Right renal pelvis (tissue), 4 donors: ENCODE measurements around the gene TP53I13. TPM values are rescaled to one million over a fixed set of nuclear protein-coding genes. Genes with fewer than 3 reads are reported as not detected.
"Not testable (repeated sequence)": the region's sequence is repeated elsewhere in the genome, so short reads cannot be mapped to it uniquely, and the experiment has no call there.

Source experiments
- DNase-seq, 4 donors: peaks; one replicate each; pipeline ENCODE4 v3.0.0-alpha.2; 2013; ENCODE audit warnings: low read depth in 4 of 4, low spot score in 3 of 4, missing footprints in 1 of 4
- polyA plus RNA-seq, 4 donors: library from polyadenylated mRNA; unstranded; fragments of 120-200 nt; gene quantifications; one replicate each; pipeline ENCODE4 v1.2.1, GENCODE V29; 2013; ENCODE audit not compliant: insufficient read length in 4 of 4

Gene TP53I13
- 10 to 100 TPM; 30.8 to 50.8 (median 31.4) TPM for polyA plus RNA-seq

GRCh38 chr17:29568331-29569244, at the start of gene TP53I13:
TP53I13 (plus strand) TSS chr17:29568701; CDS start chr17:29568759, 58 bp downstream.
- DNase-seq, result peak in 2 of 4 donors; percentile 67 to 73

GRCh38 chr17:29524692-29525091, 43.8 kb upstream of the TP53I13 start:
- DNase-seq, result no peak

GRCh38 chr17:29526322-29526721, 42.2 kb upstream of the TP53I13 start:
- no peak for DNase-seq

GRCh38 chr17:29533976-29534375, 34.5 kb upstream of the TP53I13 start:
- DNase-seq, result no peak

- DNase-seq, result no peak
Observed at GRCh38 chr17:29544066-29544465, 24.4 kb upstream of the TP53I13 start.

GRCh38 chr17:29546085-29546484, 22.4 kb upstream of the TP53I13 start:
- no peak for DNase-seq

GRCh38 chr17:29546830-29547229, 21.7 kb upstream of the TP53I13 start:
- no peak for DNase-seq

GRCh38 chr17:29549177-29549923, 19.2 kb upstream of the TP53I13 start:
- no peak for DNase-seq

- DNase-seq, result no peak
Observed at GRCh38 chr17:29555840-29556239, 12.7 kb upstream of the TP53I13 start.

- DNase-seq, result no peak
Observed at GRCh38 chr17:29557085-29557738, 11.3 kb upstream of the TP53I13 start.

- DNase-seq, result no peak
Observed at GRCh38 chr17:29557739-29558116, 10.8 kb upstream of the TP53I13 start.

- not testable (repeated sequence) for DNase-seq
Observed at GRCh38 chr17:29558139-29558538, 10.4 kb upstream of the TP53I13 start.

- DNase-seq, result no peak
Observed at GRCh38 chr17:29559640-29560039, 8.9 kb upstream of the TP53I13 start.

GRCh38 chr17:29560316-29560715, 8.2 kb upstream of the TP53I13 start:
- no peak for DNase-seq

GRCh38 chr17:29561554-29562517, 6.7 kb upstream of the TP53I13 start:
- DNase-seq, result no peak

- DNase-seq, result no peak
Observed at GRCh38 chr17:29562615-29563014, 5.9 kb upstream of the TP53I13 start.

- no peak for DNase-seq
Observed at GRCh38 chr17:29563816-29564215, 4.7 kb upstream of the TP53I13 start.

GRCh38 chr17:29565643-29566472, 2.6 kb upstream of the TP53I13 start:
- DNase-seq, result no peak
